HepG2 (cell line): ENCODE data around the gene CDC34. TPM values are rescaled to one million over a fixed set of nuclear protein-coding genes. Genes with fewer than 3 reads are reported as not detected.

Experiments used
- AGO1 ChIP-seq: fragments of 200-400 bp; formaldehyde crosslinking; IDR thresholded peaks from 2 replicates; pipeline ENCODE4 v1.6.1; 2017; ENCODE audit warnings: mild to moderate bottlenecking, low read depth, low read length, moderate library complexity; ENCODE audit not compliant: poor library complexity, severe bottlenecking
- EHMT2 ChIP-seq: fragments of 200-600 bp; sonication (generic); IDR thresholded peaks from 2 replicates; pipeline ENCODE4 v1.7.0; 2017; ENCODE audit warnings: antibody characterized with exemption, low read depth, low read length, borderline replicate concordance
- FOXJ3 ChIP-seq: sonication (generic); formaldehyde crosslinking; IDR thresholded peaks from 2 replicates; pipeline ENCODE4 v1.4.0; 2020; ENCODE audit warnings: missing genetic modification reagents, mild to moderate bottlenecking, borderline replicate concordance
- MAFG ChIP-seq: sonication (generic); formaldehyde crosslinking; IDR thresholded peaks from 2 replicates; pipeline ENCODE4 v1.5.1; 2020; ENCODE audit warnings: mild to moderate bottlenecking, missing genetic modification reagents
- MATR3 ChIP-seq: sonication (generic); formaldehyde crosslinking; IDR thresholded peaks from 2 replicates; pipeline ENCODE4 v1.4.0; 2020; ENCODE audit warnings: missing genetic modification reagents
- MEIS2 ChIP-seq: sonication (generic); formaldehyde crosslinking; IDR thresholded peaks from 2 replicates; pipeline ENCODE4 v1.9.0; 2021; ENCODE audit warnings: mild to moderate bottlenecking, missing genetic modification reagents
- PAX8 ChIP-seq: sonication (generic); formaldehyde crosslinking; IDR thresholded peaks from 2 replicates; pipeline ENCODE4 v1.8.0; 2022; ENCODE audit warnings: mild to moderate bottlenecking, missing genetic modification reagents, borderline replicate concordance
- POGZ ChIP-seq: sonication (generic); formaldehyde crosslinking; IDR thresholded peaks from 2 replicates; pipeline ENCODE4 v1.4.0; 2020; ENCODE audit warnings: mild to moderate bottlenecking, missing genetic modification reagents
- POLR2G ChIP-seq: fragments of 200-400 bp; formaldehyde crosslinking; IDR thresholded peaks from 2 replicates; pipeline ENCODE4 v1.6.1; 2018; ENCODE audit warnings: mild to moderate bottlenecking, low read depth, low read length, moderate library complexity
- SIX4 ChIP-seq: sonication (generic); formaldehyde crosslinking; IDR thresholded peaks from 2 replicates; pipeline ENCODE4 v1.4.0; 2020; ENCODE audit warnings: missing genetic modification reagents
- ZKSCAN5 ChIP-seq: sonication (generic); formaldehyde crosslinking; IDR thresholded peaks from 2 replicates; pipeline ENCODE4 v1.5.1; 2020; ENCODE audit warnings: mild to moderate bottlenecking, missing genetic modification reagents
- ZNF331 ChIP-seq: sonication (generic); formaldehyde crosslinking; IDR thresholded peaks from 2 replicates; pipeline ENCODE4 v1.4.0; 2020; ENCODE audit warnings: missing genetic modification reagents
- ZNF496 ChIP-seq: sonication (generic); formaldehyde crosslinking; IDR thresholded peaks from 2 replicates; pipeline ENCODE4 v1.8.1; 2023; ENCODE audit warnings: mild to moderate bottlenecking, moderate library complexity, missing genetic modification reagents; ENCODE audit not compliant: insufficient replicate concordance
- ZNF709 ChIP-seq: sonication (generic); formaldehyde crosslinking; IDR thresholded peaks from 2 replicates; pipeline ENCODE4 v1.5.0; 2020; ENCODE audit warnings: mild to moderate bottlenecking, missing genetic modification reagents
- ZNF761 ChIP-seq: sonication (generic); formaldehyde crosslinking; conservative IDR thresholded peaks from 2 replicates; pipeline ENCODE4 v1.4.0; 2020; ENCODE audit warnings: mild to moderate bottlenecking, missing genetic modification reagents
- ZNF768 ChIP-seq: sonication (generic); formaldehyde crosslinking; IDR thresholded peaks from 2 replicates; pipeline ENCODE4 v1.4.0; 2020; ENCODE audit warnings: missing genetic modification reagents
- ZNF883 ChIP-seq: sonication (generic); formaldehyde crosslinking; IDR thresholded peaks from 2 replicates; pipeline ENCODE4 v1.5.1; 2020; ENCODE audit warnings: mild to moderate bottlenecking, missing genetic modification reagents; ENCODE audit errors: not compliant biosample characterization
- polyA plus RNA-seq, 8 experiments: library from polyadenylated mRNA; depleted of rRNA in 3 of 8; stranded (reverse) in 7 of 8; unstranded in 1 of 8; fragments of >200 nt; fragmentation: Illumina TruSeq in 4 of 8; extraction: Trizol in 4 of 8; gene quantifications; 2 replicates each; pipeline versions ENCODE4 v1.2.1 to v1.2.3, GENCODE V29; 2011 to 2016; ENCODE audit warnings: low read depth in 4 of 8, missing spikeins in 1 of 8, mixed read lengths in 1 of 8; ENCODE audit not compliant: insufficient read depth in 1 of 8
- total RNA-seq, 5 experiments: library from RNA; depleted of rRNA; stranded (reverse); fragments of >200 nt; fragmentation: Illumina TruSeq; extraction: Trizol; gene quantifications; 2 replicates each; pipeline ENCODE4 v1.2.3, GENCODE V29; 2016; ENCODE audit warnings: low read depth in 1 of 5
- TF ChIP-seq, protein P1 (sequence below): sonication (generic); formaldehyde crosslinking; IDR thresholded peaks from 2 replicates; pipeline ENCODE4 v1.4.0; 2020; ENCODE audit warnings: missing genetic modification reagents
- TF ChIP-seq, protein P2 (sequence below): sonication (generic); formaldehyde crosslinking; IDR thresholded peaks from 2 replicates; pipeline ENCODE4 v1.4.0; 2020; ENCODE audit warnings: missing genetic modification reagents
- TF ChIP-seq, protein P3 (sequence below): sonication (generic); formaldehyde crosslinking; IDR thresholded peaks from 2 replicates; pipeline ENCODE4 v1.4.0; 2020; ENCODE audit warnings: mild to moderate bottlenecking, missing genetic modification reagents
- TF ChIP-seq, protein P4 (sequence below): sonication (generic); formaldehyde crosslinking; IDR thresholded peaks from 2 replicates; pipeline ENCODE4 v1.4.0; 2020; ENCODE audit warnings: missing genetic modification reagents

CDC34 gene
- total and polyA plus RNA-seq, 2 of the 13 experiments (the other 11 are each of a cell fraction or from before 2014, with no cell fraction given) = 138 to 150 TPM

DNA sequence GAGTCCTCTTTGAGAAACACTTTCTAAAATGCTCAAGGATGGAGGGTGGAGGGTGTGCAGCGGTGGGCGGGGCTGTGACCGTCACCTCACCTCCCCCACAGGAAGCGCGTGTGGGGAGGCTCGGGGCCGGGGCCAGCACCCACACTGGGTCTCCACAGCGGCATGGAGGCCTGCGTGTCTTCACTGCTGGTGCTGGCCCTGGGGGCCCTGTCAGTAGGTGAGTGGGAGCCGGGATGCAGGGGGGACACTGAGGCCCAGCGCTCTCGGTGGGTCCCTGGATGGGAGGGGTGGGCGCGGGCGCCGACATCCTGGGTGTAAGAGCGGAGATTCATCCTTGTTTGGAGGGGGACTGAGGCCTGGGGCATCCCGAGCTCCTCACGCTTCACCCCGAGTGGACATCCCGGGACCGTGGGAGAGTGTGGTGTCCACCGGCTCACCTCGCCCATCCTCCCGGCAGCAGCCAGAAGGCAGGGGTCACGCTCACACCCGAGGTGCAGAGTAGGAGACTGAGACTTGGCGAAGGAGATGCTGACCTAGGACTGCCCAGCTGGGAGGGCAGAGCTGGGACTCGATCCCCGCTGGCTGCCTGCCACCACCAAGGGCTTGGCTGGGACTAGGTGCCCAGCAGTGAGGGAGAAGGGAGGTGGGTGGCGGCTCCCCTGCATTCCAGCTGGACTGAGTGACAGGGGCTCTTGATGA, 12.5 kb downstream of the CDC34 start, which contains the start of gene GZMM (continued):
- TF ChIP-seq ZNF709 (CRISPR knock-in tag) (no peak), AGO1 (peak; percentile 82), MATR3 (CRISPR knock-in tag) (no peak), ZNF768 (CRISPR knock-in tag) (no peak), POGZ (CRISPR knock-in tag) (no peak), ZKSCAN5 (CRISPR knock-in tag) (no peak), MAFG (no peak), SIX4 (CRISPR knock-in tag) (no peak), ZNF761 (CRISPR knock-in tag) (no peak), MEIS2 (CRISPR knock-in tag) (no peak), PAX8 (CRISPR knock-in tag) (no peak), ZNF331 (CRISPR knock-in tag) (no peak), POLR2G (peak; percentile 54; the same call in 1 of the 2 replicates), FOXJ3 (CRISPR knock-in tag) (no peak), ZNF883 (no peak), ZNF496 (no peak), EHMT2 (no peak)
- TF ChIP-seq, protein P1, sequence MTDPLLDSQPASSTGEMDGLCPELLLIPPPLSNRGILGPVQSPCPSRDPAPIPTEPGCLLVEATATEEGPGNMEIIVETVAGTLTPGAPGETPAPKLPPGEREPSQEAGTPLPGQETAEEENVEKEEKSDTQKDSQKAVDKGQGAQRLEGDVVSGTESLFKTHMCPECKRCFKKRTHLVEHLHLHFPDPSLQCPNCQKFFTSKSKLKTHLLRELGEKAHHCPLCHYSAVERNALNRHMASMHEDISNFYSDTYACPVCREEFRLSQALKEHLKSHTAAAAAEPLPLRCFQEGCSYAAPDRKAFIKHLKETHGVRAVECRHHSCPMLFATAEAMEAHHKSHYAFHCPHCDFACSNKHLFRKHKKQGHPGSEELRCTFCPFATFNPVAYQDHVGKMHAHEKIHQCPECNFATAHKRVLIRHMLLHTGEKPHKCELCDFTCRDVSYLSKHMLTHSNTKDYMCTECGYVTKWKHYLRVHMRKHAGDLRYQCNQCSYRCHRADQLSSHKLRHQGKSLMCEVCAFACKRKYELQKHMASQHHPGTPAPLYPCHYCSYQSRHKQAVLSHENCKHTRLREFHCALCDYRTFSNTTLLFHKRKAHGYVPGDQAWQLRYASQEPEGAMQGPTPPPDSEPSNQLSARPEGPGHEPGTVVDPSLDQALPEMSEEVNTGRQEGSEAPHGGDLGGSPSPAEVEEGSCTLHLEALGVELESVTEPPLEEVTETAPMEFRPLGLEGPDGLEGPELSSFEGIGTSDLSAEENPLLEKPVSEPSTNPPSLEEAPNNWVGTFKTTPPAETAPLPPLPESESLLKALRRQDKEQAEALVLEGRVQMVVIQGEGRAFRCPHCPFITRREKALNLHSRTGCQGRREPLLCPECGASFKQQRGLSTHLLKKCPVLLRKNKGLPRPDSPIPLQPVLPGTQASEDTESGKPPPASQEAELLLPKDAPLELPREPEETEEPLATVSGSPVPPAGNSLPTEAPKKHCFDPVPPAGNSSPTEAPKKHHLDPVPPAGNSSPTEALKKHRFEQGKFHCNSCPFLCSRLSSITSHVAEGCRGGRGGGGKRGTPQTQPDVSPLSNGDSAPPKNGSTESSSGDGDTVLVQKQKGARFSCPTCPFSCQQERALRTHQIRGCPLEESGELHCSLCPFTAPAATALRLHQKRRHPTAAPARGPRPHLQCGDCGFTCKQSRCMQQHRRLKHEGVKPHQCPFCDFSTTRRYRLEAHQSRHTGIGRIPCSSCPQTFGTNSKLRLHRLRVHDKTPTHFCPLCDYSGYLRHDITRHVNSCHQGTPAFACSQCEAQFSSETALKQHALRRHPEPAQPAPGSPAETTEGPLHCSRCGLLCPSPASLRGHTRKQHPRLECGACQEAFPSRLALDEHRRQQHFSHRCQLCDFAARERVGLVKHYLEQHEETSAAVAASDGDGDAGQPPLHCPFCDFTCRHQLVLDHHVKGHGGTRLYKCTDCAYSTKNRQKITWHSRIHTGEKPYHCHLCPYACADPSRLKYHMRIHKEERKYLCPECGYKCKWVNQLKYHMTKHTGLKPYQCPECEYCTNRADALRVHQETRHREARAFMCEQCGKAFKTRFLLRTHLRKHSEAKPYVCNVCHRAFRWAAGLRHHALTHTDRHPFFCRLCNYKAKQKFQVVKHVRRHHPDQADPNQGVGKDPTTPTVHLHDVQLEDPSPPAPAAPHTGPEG = no peak
- TF ChIP-seq, protein P2, sequence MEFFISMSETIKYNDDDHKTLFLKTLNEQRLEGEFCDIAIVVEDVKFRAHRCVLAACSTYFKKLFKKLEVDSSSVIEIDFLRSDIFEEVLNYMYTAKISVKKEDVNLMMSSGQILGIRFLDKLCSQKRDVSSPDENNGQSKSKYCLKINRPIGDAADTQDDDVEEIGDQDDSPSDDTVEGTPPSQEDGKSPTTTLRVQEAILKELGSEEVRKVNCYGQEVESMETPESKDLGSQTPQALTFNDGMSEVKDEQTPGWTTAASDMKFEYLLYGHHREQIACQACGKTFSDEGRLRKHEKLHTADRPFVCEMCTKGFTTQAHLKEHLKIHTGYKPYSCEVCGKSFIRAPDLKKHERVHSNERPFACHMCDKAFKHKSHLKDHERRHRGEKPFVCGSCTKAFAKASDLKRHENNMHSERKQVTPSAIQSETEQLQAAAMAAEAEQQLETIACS (CRISPR knock-in tag) = no peak
- TF ChIP-seq, protein P3, sequence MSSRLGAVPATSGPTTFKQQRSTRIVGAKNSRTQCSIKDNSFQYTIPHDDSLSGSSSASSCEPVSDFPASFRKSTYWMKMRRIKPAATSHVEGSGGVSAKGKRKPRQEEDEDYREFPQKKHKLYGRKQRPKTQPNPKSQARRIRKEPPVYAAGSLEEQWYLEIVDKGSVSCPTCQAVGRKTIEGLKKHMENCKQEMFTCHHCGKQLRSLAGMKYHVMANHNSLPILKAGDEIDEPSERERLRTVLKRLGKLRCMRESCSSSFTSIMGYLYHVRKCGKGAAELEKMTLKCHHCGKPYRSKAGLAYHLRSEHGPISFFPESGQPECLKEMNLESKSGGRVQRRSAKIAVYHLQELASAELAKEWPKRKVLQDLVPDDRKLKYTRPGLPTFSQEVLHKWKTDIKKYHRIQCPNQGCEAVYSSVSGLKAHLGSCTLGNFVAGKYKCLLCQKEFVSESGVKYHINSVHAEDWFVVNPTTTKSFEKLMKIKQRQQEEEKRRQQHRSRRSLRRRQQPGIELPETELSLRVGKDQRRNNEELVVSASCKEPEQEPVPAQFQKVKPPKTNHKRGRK (CRISPR knock-in tag) = no peak
- TF ChIP-seq, protein P4, sequence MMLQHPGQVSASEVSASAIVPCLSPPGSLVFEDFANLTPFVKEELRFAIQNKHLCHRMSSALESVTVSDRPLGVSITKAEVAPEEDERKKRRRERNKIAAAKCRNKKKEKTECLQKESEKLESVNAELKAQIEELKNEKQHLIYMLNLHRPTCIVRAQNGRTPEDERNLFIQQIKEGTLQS = no peak
